ENCODE measurements around the gene TRIP10. TPM values are rescaled to one million over a fixed set of nuclear protein-coding genes. Genes with fewer than 3 reads are reported as not detected.
A peak's percentile ranks its signal among the peaks of the same experiment; 100 is the strongest.

Gene TRIP10
- total and polyA plus RNA-seq, 10 of the 15 experiments (the other 5 are each of a cell fraction or from before 2014, with no cell fraction given), result 0.79 to 54.5 (median 32.5) TPM

DNA sequence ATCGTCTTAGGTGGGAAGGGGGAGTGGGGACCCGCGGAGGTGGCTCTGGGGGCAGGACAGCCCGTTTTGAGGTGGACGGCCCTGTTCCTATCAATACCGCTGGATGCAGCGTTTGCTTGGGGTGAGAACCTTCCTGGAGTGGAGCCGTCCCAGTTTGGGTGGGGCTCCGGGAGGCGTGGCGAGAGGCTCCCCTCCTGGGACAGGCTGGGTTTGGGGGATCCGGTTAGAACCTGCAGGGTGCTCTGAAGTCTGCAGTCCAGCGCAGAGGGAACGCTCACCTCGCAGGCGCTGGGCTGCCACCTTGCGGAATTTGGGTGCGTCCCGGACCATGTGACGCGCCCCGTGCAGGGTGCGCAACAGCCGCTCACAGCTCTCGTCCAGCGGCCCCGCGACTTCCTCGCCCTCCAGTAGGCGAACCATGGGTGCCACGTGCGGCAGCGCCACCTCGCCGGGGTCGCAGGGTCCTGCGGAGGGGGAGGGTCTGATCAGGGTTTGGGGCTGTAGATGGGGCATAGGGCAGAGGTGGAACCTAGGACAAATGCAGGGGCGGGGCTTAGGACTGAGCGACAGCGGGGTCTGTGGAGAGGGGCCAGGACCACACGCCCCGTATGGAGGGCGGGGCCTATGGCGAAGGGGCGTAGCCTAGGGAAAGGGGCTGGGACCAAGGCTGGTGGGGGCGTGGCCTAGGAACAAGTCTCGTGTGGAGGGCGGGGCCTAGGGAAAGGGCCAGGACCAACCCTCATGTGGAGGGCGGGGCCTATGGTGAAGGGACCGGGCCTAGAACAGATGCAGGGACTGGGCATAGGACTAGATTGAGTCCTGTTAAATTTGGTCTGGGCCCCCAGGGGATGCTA, 13.9 kb downstream of the TRIP10 start (continued):
- TF ChIP-seq CEBPZ (IDR thresholded peaks at IDR 0.05; ENCODE audit: low read depth, low read length) (no peak), YY1 (IDR thresholded peaks at IDR 0.05; ENCODE audit: low read depth, low read length) (no peak), CEBPB (IDR thresholded peaks at IDR 0.05; ENCODE audit: borderline replicate concordance in 1 of 2, low read depth in 2 of 2, low read length in 2 of 2) (no peak), KAT2A (conservative IDR thresholded peaks at IDR 0.05; ENCODE audit: control insufficient read depth, low read depth, low read length) (no peak), ZNF24 (IDR thresholded peaks at IDR 0.05) (0 out of 2 replicates have a peak, but pooled peaks have one; percentile 9), PAX5 (IDR thresholded peaks at IDR 0.05; ENCODE audit: borderline replicate concordance, low read depth, low read length) (peak; percentile 35; the same call in 1 of the 2 replicates), TCF3 (IDR thresholded peaks at IDR 0.05; ENCODE audit: borderline replicate concordance, insufficient read depth, low read depth, low read length) (0 out of 2 replicates have a peak, but pooled peaks have one; percentile 54), IRF5 (IDR thresholded peaks at IDR 0.05; ENCODE audit: borderline replicate concordance) (no peak), CBX5 (IDR thresholded peaks at IDR 0.05; ENCODE audit: low read depth) (no peak), KLF5 (IDR thresholded peaks at IDR 0.05; ENCODE audit: partially characterized antibody) (no peak), CBFB (IDR thresholded peaks at IDR 0.05; ENCODE audit: low read depth) (no peak), SUPT20H (IDR thresholded peaks at IDR 0.05; ENCODE audit: borderline replicate concordance, control insufficient read depth, low read depth, low read length) (no peak), TARDBP (IDR thresholded peaks at IDR 0.05; ENCODE audit: borderline replicate concordance) (no peak)
- TF ChIP-seq, protein P1, sequence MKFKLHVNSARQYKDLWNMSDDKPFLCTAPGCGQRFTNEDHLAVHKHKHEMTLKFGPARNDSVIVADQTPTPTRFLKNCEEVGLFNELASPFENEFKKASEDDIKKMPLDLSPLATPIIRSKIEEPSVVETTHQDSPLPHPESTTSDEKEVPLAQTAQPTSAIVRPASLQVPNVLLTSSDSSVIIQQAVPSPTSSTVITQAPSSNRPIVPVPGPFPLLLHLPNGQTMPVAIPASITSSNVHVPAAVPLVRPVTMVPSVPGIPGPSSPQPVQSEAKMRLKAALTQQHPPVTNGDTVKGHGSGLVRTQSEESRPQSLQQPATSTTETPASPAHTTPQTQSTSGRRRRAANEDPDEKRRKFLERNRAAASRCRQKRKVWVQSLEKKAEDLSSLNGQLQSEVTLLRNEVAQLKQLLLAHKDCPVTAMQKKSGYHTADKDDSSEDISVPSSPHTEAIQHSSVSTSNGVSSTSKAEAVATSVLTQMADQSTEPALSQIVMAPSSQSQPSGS (IDR thresholded peaks at IDR 0.05; ENCODE audit: low read length), result no peak
- TF ChIP-seq, protein P2, sequence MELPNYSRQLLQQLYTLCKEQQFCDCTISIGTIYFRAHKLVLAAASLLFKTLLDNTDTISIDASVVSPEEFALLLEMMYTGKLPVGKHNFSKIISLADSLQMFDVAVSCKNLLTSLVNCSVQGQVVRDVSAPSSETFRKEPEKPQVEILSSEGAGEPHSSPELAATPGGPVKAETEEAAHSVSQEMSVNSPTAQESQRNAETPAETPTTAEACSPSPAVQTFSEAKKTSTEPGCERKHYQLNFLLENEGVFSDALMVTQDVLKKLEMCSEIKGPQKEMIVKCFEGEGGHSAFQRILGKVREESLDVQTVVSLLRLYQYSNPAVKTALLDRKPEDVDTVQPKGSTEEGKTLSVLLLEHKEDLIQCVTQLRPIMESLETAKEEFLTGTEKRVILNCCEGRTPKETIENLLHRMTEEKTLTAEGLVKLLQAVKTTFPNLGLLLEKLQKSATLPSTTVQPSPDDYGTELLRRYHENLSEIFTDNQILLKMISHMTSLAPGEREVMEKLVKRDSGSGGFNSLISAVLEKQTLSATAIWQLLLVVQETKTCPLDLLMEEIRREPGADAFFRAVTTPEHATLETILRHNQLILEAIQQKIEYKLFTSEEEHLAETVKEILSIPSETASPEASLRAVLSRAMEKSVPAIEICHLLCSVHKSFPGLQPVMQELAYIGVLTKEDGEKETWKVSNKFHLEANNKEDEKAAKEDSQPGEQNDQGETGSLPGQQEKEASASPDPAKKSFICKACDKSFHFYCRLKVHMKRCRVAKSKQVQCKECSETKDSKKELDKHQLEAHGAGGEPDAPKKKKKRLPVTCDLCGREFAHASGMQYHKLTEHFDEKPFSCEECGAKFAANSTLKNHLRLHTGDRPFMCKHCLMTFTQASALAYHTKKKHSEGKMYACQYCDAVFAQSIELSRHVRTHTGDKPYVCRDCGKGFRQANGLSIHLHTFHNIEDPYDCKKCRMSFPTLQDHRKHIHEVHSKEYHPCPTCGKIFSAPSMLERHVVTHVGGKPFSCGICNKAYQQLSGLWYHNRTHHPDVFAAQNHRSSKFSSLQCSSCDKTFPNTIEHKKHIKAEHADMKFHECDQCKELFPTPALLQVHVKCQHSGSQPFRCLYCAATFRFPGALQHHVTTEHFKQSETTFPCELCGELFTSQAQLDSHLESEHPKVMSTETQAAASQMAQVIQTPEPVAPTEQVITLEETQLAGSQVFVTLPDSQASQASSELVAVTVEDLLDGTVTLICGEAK (IDR thresholded peaks at IDR 0.05; ENCODE audit: borderline replicate concordance), result no peak

All from GM12878 (cell line).